Suprapubic skin (tissue), 4 donors: ENCODE data around the gene PCDHGC4.

Experiments used
- EP300 ChIP-seq: sonication (generic); formaldehyde crosslinking; IDR thresholded peaks from one replicate; pipeline ENCODE4 v1.6.1; 2017; ENCODE audit warnings: antibody characterized with exemption
- POLR2A ChIP-seq, 2 donors: fragments of 450-650 bp; IDR thresholded peaks; one replicate each; pipeline ENCODE4 v1.6.1; 2017; ENCODE audit warnings: antibody characterized with exemption in 2 of 2, mild to moderate bottlenecking in 2 of 2, moderate library complexity in 2 of 2
- POLR2AphosphoS5 ChIP-seq, 3 donors: sonication (generic); formaldehyde crosslinking; IDR thresholded peaks; one replicate each; pipeline ENCODE4 v1.6.1; 2017; ENCODE audit warnings: antibody characterized with exemption in 3 of 3
- TF ChIP-seq, protein P1 (sequence below), 2 donors: fragments of 200-600 bp in 1 of 2; fragments of 450-650 bp in 1 of 2; sonication (generic) in 1 of 2; IDR thresholded peaks; one replicate each; pipeline ENCODE4 v1.5.1; 2016 to 2019; ENCODE audit warnings: antibody characterized with exemption in 2 of 2, mild to moderate bottlenecking in 1 of 2, moderate library complexity in 1 of 2

DNA sequence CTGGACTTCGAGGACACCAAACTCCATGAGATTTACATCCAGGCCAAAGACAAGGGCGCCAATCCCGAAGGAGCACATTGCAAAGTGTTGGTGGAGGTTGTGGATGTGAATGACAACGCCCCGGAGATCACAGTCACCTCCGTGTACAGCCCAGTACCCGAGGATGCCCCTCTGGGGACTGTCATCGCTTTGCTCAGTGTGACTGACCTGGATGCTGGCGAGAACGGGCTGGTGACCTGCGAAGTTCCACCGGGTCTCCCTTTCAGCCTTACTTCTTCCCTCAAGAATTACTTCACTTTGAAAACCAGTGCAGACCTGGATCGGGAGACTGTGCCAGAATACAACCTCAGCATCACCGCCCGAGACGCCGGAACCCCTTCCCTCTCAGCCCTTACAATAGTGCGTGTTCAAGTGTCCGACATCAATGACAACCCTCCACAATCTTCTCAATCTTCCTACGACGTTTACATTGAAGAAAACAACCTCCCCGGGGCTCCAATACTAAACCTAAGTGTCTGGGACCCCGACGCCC is 7.7 kb upstream of the PCDHGC4 start:
- TF ChIP-seq, protein P1, sequence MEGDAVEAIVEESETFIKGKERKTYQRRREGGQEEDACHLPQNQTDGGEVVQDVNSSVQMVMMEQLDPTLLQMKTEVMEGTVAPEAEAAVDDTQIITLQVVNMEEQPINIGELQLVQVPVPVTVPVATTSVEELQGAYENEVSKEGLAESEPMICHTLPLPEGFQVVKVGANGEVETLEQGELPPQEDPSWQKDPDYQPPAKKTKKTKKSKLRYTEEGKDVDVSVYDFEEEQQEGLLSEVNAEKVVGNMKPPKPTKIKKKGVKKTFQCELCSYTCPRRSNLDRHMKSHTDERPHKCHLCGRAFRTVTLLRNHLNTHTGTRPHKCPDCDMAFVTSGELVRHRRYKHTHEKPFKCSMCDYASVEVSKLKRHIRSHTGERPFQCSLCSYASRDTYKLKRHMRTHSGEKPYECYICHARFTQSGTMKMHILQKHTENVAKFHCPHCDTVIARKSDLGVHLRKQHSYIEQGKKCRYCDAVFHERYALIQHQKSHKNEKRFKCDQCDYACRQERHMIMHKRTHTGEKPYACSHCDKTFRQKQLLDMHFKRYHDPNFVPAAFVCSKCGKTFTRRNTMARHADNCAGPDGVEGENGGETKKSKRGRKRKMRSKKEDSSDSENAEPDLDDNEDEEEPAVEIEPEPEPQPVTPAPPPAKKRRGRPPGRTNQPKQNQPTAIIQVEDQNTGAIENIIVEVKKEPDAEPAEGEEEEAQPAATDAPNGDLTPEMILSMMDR (IDR thresholded peaks at IDR 0.05): no peak
- TF ChIP-seq EP300 (no peak), POLR2A (IDR thresholded peaks at IDR 0.05) (no peak), POLR2AphosphoS5 (IDR thresholded peaks at IDR 0.05) (no peak)
